Left forelimb (tissue), 1 donor: ENCODE data around the gene VWA5B2.
A peak's percentile ranks its signal among the peaks of the same experiment; 100 is the strongest.

Experiments used
- DNase-seq: peaks from one replicate; pipeline ENCODE4 v3.0.0-alpha.2; 2018; ENCODE audit warnings: low spot score

The VWA5B2 gene

GRCh38 chr3:184229394-184230080 is at the start of gene VWA5B2:
Gene VWA5B2 (plus strand): TSS chr3:184229585. CDS start chr3:184230529, 944 bp downstream.
- DNase-seq: no peak

GRCh38 chr3:184180165-184180564 is 49.2 kb upstream of the VWA5B2 start:
- no peak for DNase-seq

GRCh38 chr3:184181596-184181995 is 47.8 kb upstream of the VWA5B2 start:
- no peak for DNase-seq

- DNase-seq: no peak
Measured at GRCh38 chr3:184183679-184184078, 45.7 kb upstream of the VWA5B2 start.

GRCh38 chr3:184184546-184185230 is 44.7 kb upstream of the VWA5B2 start:
- no peak for DNase-seq

- peak; percentile 100 for DNase-seq
Measured at GRCh38 chr3:184185461-184186183, 43.8 kb upstream of the VWA5B2 start.

- no peak for DNase-seq
Measured at GRCh38 chr3:184186184-184186901, 43.0 kb upstream of the VWA5B2 start, which contains the start of gene ABCF3. Gene ABCF3 (plus strand): TSS chr3:184186199. CDS start chr3:184186208, 9 bp downstream.

GRCh38 chr3:184186902-184187207 is 42.5 kb upstream of the VWA5B2 start:
- no peak for DNase-seq

GRCh38 chr3:184188080-184188479 is 41.3 kb upstream of the VWA5B2 start:
- no peak for DNase-seq

- no peak for DNase-seq
Measured at GRCh38 chr3:184189421-184189820, 40.0 kb upstream of the VWA5B2 start.

GRCh38 chr3:184192889-184193288 is 36.5 kb upstream of the VWA5B2 start:
- no peak for DNase-seq

GRCh38 chr3:184193991-184194539 is 35.3 kb upstream of the VWA5B2 start:
- no peak for DNase-seq

- no peak for DNase-seq
Measured at GRCh38 chr3:184196536-184196935, 32.8 kb upstream of the VWA5B2 start.

- no peak for DNase-seq
Measured at GRCh38 chr3:184198509-184198908, 30.9 kb upstream of the VWA5B2 start.

GRCh38 chr3:184200825-184201224 is 28.6 kb upstream of the VWA5B2 start:
- DNase-seq: no peak

GRCh38 chr3:184203526-184203925 is 25.9 kb upstream of the VWA5B2 start:
- DNase-seq: no peak

- DNase-seq: no peak
Measured at GRCh38 chr3:184209146-184209923, 20.1 kb upstream of the VWA5B2 start.

- DNase-seq: no peak
Measured at GRCh38 chr3:184211297-184211696, 18.1 kb upstream of the VWA5B2 start.

- no peak for DNase-seq
Measured at GRCh38 chr3:184211718-184212117, 17.7 kb upstream of the VWA5B2 start.

- DNase-seq: no peak
Measured at GRCh38 chr3:184218814-184219213, 10.6 kb upstream of the VWA5B2 start.

- no peak for DNase-seq
Measured at GRCh38 chr3:184222521-184222920, 6.9 kb upstream of the VWA5B2 start.
